HG02571 (cell line): Measurements from ENCODE around the gene FBXO47.
"Not testable (repeated sequence)": the region's sequence is repeated elsewhere in the genome, so short reads cannot be mapped to it uniquely, and the experiment has no call there.

Experiments used
- ATAC-seq: cut with Tn5 transposase; IDR thresholded peaks from one replicate; pipeline ENCODE4 v1.9.1; 2021; ENCODE audit warnings: mild to moderate bottlenecking, moderate library complexity; ENCODE audit not compliant: unreplicated experiment

Gene FBXO47

DNA sequence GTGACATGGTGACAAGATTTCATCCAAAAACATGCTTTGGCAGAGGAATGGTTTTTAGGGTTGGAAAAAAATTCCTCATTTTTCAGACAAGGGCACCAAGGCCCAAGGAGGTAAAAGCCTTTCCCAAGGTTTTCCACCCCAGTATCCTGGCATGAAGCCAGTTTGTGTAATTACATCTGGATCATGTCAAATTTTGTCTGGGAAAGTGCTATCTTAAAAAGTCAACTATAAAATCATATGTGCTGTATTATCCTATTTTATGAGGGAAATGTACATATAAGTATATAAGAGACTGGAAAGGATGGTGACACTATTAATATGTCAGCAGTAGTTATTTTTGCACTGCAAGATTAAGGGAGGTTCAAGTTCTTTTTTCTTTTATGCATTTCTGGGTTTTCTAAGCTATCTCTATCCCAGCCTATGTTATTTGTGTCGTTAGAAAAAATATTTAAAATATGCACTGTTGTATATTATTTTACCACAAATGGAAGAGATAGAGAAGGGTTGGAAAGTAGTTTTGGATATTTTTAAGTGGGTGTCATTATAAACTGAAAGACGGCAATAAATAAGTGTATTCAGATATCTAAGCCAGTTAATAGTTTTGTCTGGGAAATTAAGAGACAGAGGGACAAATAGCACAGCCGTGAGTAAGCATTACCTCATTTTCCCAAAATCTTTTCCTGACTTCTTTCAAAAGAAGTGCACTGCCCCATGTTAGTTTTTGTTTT is 13.5 kb upstream of the FBXO47 start:
- ATAC-seq = no peak

DNA sequence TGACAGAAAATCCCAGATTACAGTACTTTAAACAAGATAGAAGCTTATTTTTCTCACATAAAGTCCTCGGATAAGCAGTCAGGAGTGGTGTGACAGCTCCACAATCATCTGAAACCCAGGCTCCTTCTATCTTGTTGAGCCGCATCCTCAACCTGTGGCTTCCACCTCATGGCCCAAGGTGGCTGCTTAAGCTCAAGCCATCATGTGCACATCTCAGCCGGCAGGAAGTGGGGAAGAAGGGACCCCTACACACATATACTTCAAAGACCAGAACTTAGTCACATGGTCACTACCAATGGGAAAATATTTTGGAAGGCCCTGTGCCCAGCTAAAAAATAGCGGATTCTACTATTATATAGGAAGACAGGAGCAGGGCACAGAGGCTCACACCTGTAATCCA is 11.0 kb upstream of the FBXO47 start:
- ATAC-seq = no peak

DNA sequence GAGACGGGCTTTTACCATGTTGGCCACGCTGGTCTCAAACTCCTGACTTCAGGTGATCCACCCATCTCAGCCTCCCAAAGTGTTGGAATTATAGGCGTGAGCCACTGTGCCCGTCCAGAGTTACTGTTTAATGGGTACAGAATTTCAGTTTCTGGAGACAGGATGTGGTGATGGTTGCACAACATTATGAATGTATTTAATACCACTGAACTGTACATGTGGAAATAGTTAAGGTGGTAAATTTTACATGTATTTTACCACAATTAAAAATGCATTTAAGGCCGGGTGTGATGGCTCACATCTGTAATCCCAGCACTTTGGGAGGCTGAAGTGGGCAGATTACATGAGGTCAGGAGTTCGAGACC is 9.0 kb upstream of the FBXO47 start:
- not testable (repeated sequence) for ATAC-seq

- no peak for ATAC-seq
Measured at GRCh38 chr17:38970804-38971203, 3.6 kb upstream of the FBXO47 start.

GRCh38 chr17:38970128-38970527 is 2.9 kb upstream of the FBXO47 start:
- no peak for ATAC-seq

GRCh38 chr17:38969281-38969680 is 2.1 kb upstream of the FBXO47 start:
- no peak for ATAC-seq

DNA sequence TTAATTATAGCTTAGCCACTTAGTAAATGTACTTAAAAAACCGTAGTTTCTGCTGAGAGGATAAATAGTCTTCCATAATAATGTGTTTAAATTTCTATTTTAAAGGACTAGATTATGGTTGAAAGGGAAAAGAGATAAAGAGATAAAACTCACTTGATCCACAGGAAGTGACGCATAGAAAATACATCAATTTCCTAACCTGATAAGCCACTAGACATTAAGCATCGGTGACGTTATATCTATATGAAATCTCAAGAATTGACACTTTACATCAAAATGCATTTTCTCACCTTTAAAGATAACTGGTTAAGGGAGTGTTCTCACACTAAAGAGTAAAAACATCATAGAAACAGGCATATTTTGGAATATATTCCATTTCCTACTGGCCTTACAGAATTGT is 5.8 kb downstream of the FBXO47 start:
- ATAC-seq = no peak

DNA sequence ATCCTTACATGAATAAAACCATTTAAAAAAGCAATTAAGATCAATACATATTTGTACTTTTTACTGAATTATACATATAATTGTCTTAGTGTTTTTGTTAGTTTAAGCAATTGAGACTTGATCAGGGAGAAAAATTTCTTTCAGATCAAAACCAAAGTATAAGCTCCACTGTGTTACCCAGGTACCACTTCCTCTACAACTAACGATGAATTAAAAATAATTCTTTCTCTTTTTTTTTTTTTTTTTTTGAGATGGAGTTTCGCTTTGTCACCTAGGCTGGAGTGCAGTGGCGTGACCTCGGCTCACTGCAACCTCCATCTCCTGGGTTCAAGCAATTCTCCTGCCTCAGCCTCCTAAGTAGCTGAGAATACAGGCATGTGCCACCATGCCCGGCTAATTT is 6.8 kb downstream of the FBXO47 start:
- ATAC-seq = no peak

DNA sequence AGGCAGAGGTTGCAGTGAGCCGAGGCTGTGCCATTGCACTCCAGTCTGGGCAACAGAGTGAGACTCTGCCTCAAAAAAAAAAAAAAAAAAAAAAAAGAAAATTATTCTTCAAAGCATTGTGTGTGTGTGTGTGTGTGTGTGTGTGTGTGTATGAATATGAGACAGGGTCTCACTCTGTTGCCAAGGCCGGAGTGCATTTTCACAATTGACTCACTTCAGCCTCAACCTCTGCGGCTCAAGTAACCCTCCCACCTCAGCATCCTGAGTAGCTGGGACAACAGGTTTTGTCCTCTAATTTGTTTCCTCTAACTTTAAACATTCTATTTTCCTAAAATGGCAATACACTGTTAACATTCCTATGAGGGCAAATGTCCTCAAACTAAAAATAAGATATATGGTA is 7.7 kb downstream of the FBXO47 start:
- no peak for ATAC-seq

GRCh38 chr17:38958756-38959155 is 8.4 kb downstream of the FBXO47 start:
- no peak for ATAC-seq

DNA sequence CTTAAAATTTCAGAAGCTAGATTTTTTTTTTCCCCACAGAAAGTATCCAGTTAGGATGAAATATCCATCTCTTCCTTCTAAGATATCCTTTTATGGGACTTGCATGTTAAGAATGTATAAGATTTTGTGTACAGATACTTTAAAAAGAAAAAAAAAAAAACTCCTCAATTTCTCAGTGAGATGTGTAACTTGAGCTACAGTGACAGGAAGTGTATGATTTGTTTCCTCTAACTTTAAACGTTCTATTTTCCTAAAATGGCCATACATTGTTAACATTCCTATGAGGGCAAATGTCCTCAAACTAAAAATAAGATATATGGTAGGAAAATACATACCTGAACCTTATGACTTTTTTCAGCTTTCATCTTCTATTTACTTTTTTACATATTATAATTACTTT is 8.9 kb downstream of the FBXO47 start:
- no peak for ATAC-seq

DNA sequence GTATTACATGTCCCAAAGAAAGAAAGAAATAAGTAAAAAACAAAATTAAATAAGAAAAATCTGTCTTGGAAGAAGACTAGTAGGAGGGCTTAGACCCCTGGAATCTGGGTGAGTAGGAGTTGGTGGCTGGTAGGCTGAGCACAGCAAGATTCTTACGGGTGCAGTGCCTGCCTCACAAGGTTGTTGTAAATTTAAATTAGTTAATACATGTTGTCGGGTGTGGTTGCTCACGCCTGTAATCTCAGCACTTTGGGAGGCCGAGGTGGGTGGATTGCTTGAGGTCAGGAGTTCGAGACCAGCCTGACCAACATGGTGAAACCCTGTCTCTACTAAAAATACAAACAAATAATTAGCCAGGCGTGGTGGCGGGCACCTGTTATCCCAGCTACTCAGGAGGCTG is 13.4 kb downstream of the FBXO47 start:
- not testable (repeated sequence) for ATAC-seq

DNA sequence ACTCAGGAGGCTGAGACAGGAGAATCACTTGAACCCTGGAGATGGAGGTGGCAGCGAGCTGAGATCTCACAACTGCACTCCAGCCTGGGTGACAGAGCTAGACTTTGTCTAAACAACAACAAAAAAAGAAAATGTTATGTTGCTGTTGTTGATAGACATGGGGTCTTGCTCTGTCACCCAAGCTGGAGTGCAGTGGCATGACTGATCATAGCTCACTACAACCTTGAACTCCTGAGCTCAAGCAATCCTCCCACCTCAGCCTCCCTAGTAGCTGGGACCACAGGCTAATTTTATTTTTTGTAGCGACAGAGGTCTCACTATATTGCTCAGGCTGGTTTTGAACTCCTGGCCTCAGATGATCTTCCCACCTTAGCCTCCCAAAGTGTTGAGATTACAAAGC is 20.0 kb downstream of the FBXO47 start:
- no peak for ATAC-seq

DNA sequence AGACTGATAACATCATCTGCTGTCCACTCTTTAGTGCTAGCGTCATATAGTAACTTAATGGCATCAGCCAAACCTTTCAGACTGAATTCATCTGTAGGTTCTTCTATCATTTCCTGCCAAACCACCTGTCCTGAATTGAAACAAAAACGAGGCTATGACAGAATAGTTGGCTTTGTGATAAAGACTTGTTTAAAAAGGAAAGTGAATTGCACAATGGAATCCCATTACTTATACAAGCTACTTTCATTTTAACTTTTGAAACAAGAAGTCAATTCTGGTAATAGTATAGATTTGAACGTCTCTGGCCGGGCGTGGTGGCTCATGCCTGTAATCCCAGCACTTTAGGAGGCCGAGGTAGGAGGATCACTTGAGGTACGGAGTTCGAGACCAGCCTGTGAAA is 23.6 kb downstream of the FBXO47 start:
- no peak for ATAC-seq

GRCh38 chr17:38942696-38943334 is 24.4 kb downstream of the FBXO47 start:
- ATAC-seq = no peak

- ATAC-seq = no peak
Measured at GRCh38 chr17:38940404-38940803, 26.8 kb downstream of the FBXO47 start.

GRCh38 chr17:38939987-38940386 is 27.2 kb downstream of the FBXO47 start:
- ATAC-seq = no peak

GRCh38 chr17:38933962-38934361 is 33.2 kb downstream of the FBXO47 start:
- not testable (repeated sequence) for ATAC-seq

DNA sequence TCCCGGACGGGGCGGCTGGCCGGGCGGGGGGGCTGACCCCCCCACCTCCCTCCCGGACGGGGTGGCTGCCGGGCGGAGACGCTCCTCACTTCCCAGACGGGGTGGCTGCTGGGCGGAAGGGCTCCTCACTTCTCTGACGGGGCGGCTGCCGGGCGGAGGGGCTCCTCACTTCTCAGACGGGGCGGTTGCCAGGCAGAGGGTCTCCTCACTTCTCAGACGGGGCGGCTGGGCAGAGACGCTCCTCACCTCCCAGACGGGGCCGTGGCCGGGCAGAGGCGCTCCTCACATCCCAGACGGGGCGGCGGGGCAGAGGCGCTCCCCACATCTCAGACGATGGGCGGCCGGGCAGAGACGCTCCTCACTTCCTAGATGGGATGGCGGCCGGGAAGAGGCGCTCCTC is 36.4 kb downstream of the FBXO47 start:
- not testable (repeated sequence) for ATAC-seq

GRCh38 chr17:38926293-38927070 is 40.7 kb downstream of the FBXO47 start:
- no peak for ATAC-seq

DNA sequence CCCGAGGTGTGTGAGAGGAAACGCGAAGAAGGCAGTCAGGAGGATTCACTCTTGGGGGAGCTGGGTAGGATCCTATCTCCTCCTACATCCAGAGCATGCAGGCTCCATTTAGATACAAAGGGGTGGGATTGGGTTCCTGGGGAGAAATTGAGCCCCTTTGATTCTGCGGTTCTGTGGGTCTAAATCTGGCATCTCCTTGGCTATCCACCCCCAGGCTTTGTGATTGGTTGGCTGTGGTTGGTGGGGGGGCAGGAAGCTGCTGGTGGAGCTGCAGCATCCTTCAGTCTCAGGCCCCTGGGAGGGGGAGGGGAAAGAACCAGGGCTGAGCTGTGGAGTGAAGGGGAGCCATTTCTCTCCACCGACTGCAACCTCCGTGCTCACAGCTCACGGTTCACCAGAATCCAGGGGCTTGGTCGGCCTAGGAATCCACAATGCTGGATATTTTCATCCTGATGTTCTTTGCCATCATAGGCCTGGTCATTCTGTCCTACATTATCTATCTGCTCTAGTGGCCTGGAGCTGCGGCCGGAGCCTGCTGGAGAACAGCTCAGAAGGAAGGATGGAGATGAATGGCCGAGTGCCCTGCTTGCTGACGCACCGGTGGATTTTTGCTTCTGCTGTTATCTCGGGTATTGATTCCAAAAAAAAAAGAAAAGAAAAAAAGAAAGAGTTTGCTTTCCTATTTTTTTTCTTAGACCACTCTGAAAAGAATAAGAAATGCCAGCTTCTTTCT is 41.8 kb downstream of the FBXO47 start, which contains the start of gene LASP1NB:
LASP1NB (plus strand) TSS at position 352 of the 733 bp plus-strand sequence.
- ATAC-seq = no peak
